ENCODE measurements around the gene ANKS1B. TPM values are rescaled to one million over a fixed set of nuclear protein-coding genes. Genes with fewer than 3 reads are reported as not detected.

The ANKS1B gene
- total and polyA plus RNA-seq, 10 of the 15 experiments (the other 5 are each of a cell fraction or from before 2014, with no cell fraction given) = 0.16 to 1.3 (median 0.82) TPM; not detected in 7

DNA sequence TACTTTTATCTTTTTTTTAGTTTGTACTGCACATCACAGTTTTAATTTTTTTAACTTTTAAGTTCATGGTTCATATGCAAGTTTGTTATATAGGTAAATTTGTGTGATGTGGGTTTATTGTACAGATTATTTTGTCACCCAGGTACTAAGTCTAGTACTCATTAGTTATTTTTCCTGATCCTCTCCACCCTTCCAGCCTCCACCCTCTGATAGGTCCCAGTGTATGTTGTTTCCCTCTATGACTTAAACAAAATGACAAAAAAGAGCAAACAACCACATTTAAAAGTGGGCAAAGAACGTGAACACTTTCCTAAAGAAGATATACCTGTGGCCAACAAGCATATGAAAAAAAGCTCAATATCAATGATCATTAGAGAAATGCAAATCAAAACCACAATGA lies 273.5 kb downstream of the ANKS1B start (continued):
- TF ChIP-seq, protein P1, sequence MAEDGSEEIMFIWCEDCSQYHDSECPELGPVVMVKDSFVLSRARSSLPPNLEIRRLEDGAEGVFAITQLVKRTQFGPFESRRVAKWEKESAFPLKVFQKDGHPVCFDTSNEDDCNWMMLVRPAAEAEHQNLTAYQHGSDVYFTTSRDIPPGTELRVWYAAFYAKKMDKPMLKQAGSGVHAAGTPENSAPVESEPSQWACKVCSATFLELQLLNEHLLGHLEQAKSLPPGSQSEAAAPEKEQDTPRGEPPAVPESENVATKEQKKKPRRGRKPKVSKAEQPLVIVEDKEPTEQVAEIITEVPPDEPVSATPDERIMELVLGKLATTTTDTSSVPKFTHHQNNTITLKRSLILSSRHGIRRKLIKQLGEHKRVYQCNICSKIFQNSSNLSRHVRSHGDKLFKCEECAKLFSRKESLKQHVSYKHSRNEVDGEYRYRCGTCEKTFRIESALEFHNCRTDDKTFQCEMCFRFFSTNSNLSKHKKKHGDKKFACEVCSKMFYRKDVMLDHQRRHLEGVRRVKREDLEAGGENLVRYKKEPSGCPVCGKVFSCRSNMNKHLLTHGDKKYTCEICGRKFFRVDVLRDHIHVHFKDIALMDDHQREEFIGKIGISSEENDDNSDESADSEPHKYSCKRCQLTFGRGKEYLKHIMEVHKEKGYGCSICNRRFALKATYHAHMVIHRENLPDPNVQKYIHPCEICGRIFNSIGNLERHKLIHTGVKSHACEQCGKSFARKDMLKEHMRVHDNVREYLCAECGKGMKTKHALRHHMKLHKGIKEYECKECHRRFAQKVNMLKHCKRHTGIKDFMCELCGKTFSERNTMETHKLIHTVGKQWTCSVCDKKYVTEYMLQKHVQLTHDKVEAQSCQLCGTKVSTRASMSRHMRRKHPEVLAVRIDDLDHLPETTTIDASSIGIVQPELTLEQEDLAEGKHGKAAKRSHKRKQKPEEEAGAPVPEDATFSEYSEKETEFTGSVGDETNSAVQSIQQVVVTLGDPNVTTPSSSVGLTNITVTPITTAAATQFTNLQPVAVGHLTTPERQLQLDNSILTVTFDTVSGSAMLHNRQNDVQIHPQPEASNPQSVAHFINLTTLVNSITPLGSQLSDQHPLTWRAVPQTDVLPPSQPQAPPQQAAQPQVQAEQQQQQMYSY (CRISPR knock-in tag; IDR thresholded peaks at IDR 0.05) = no peak
- TF ChIP-seq SIN3A (IDR thresholded peaks at IDR 0.05; ENCODE audit: low read depth, low read length) = no peak

DNA sequence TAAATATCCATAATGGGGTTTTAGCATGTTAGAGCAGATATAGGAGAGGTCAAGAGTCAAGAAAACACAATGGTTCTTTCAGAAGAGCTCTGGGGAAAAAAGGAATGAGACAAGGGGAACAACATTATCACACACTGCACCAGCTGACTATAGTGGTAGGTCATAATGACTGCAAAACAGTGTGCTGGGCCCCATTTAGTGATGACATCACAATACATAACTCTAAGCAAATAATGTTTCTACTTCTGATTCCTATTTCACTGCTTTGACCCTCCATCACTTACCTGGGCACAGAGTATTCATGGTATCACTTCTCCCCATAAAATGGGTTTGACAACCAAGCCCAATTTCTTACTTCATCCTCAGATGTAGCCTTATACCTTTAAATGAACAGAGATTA lies 275.1 kb downstream of the ANKS1B start:
- BruUV-seq (replicated peaks) = no TSS peak
- Histone ChIP-seq H3K4me3 (no peak overlapping the region), H3K4me2 (ENCODE audit: control insufficient read depth, insufficient read depth) (no peak overlapping the region), H4K20me1 (ENCODE audit: control insufficient read depth, insufficient read depth) (no peaks in the 10 kb centered on the region), H2AFZ (ENCODE audit: control insufficient read depth, low read depth, low read length) (no peak overlapping the region), H3K4me1 (ENCODE audit: control insufficient read depth, insufficient read depth, low read length) (no peaks in the 10 kb centered on the region), H3K9me3 (replicated peaks; ENCODE audit: control insufficient read depth, insufficient read depth, low read length) (no peaks in the 10 kb centered on the region), H3K27ac (ENCODE audit: control insufficient read depth, insufficient read depth) (no peak overlapping the region), H3K27me3 (replicated peaks in 1 of 2; ENCODE audit: control insufficient read depth in 2 of 2, insufficient read depth in 2 of 2, low read length in 1 of 2) (no peaks in the 10 kb centered on the region), H3K36me3 (ENCODE audit: control insufficient read depth in 2 of 2, insufficient read depth in 2 of 2, low read length in 1 of 2) (no peaks in the 10 kb centered on the region), H3K9ac (ENCODE audit: control insufficient read depth, insufficient read depth, low read length) (no peak overlapping the region), H3K79me2 (ENCODE audit: control insufficient read depth, insufficient read depth, low read length) (no peaks in the 10 kb centered on the region)
- ChIA-PET POLR2A (no interaction called here), CTCF (no interaction called here), RAD21 (ENCODE audit: unreplicated experiment) (no interaction called here), SMC1A (ENCODE audit: uncharacterized antibody, unreplicated experiment) (interaction anchor here (0.6 to 0.8 kb wide), 2 partner anchors 10 to 98 kb away, joined by 3 to 4 read pairs; no protein-coding TSS in a partner anchor)
- DNase-seq (ENCODE audit: low read depth, low spot score) (no peak), ATAC-seq (no peak), FAIRE-seq (no peak)
- intact Hi-C loops (cut with micrococcal nuclease; ENCODE audit: unreplicated experiment) (no loop called here), in situ Hi-C loops (cut with MboI) (no loop called here)
- TF ChIP-seq STAT1 (conservative IDR thresholded peaks at IDR 0.05) (no peak), TBL1XR1 (IDR thresholded peaks at IDR 0.05; ENCODE audit: low read depth, low read length) (no peak)
- TF ChIP-seq, protein P2, sequence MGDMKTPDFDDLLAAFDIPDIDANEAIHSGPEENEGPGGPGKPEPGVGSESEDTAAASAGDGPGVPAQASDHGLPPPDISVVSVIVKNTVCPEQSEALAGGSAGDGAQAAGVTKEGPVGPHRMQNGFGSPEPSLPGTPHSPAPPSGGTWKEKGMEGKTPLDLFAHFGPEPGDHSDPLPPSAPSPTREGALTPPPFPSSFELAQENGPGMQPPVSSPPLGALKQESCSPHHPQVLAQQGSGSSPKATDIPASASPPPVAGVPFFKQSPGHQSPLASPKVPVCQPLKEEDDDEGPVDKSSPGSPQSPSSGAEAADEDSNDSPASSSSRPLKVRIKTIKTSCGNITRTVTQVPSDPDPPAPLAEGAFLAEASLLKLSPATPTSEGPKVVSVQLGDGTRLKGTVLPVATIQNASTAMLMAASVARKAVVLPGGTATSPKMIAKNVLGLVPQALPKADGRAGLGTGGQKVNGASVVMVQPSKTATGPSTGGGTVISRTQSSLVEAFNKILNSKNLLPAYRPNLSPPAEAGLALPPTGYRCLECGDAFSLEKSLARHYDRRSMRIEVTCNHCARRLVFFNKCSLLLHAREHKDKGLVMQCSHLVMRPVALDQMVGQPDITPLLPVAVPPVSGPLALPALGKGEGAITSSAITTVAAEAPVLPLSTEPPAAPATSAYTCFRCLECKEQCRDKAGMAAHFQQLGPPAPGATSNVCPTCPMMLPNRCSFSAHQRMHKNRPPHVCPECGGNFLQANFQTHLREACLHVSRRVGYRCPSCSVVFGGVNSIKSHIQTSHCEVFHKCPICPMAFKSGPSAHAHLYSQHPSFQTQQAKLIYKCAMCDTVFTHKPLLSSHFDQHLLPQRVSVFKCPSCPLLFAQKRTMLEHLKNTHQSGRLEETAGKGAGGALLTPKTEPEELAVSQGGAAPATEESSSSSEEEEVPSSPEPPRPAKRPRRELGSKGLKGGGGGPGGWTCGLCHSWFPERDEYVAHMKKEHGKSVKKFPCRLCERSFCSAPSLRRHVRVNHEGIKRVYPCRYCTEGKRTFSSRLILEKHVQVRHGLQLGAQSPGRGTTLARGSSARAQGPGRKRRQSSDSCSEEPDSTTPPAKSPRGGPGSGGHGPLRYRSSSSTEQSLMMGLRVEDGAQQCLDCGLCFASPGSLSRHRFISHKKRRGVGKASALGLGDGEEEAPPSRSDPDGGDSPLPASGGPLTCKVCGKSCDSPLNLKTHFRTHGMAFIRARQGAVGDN (IDR thresholded peaks at IDR 0.05) = no peak
